Chondrocyte (in vitro differentiated cells): ENCODE results near the gene RBP4. TPM values are rescaled to one million over a fixed set of nuclear protein-coding genes. Genes with fewer than 3 reads are reported as not detected.

Experiments
- DNase-seq: peaks from one replicate; pipeline ENCODE4 v3.0.0; 2021; ENCODE audit warnings: mixed read lengths, low spot score
- H3K27ac Mint-ChIP-seq: one replicate; pipeline ENCODE4 v1.8.0; 2021; ENCODE audit warnings: mild to moderate bottlenecking, moderate library complexity, mixed read lengths; ENCODE audit not compliant: unreplicated experiment
- H3K27me3 Mint-ChIP-seq: 2 replicates; pipeline ENCODE4 v1.8.0; 2021; ENCODE audit warnings: low read depth, mixed read lengths
- H3K36me3 Mint-ChIP-seq: 2 replicates; pipeline ENCODE4 v1.8.0; 2021; ENCODE audit warnings: low read depth, mixed read lengths
- H3K4me1 Mint-ChIP-seq: 2 replicates; pipeline ENCODE4 v1.8.0; 2021; ENCODE audit warnings: low read depth, mild to moderate bottlenecking, mixed read lengths
- H3K4me3 Mint-ChIP-seq: one replicate; pipeline ENCODE4 v1.8.0; 2021; ENCODE audit warnings: mild to moderate bottlenecking, moderate library complexity, mixed read lengths; ENCODE audit not compliant: unreplicated experiment
- H3K9me3 Mint-ChIP-seq: 2 replicates; pipeline ENCODE4 v1.8.0; 2021; ENCODE audit warnings: low read depth, mixed read lengths
- CTCF ChIP-seq: fragments of 200-600 bp; sonication (generic); IDR thresholded peaks from 2 replicates; pipeline ENCODE4 v1.5.0; 2021; ENCODE audit warnings: antibody characterized with exemption, mild to moderate bottlenecking, moderate library complexity
- total RNA-seq: library from RNA; stranded (reverse); gene quantifications from 3 replicates; pipeline ENCODE4 v1.2.1, GENCODE V29; 2021

Gene RBP4
- total RNA-seq, 1 donor from 2014 or later: 30.1 TPM

GRCh38 chr10:93579985-93580711 lies 20.9 kb downstream of the RBP4 start:
- DNase-seq: no peak
- peaks cover 4% of the 10 kb centered on the region for H3K4me1 Mint-ChIP-seq
- H3K27me3 Mint-ChIP-seq: peaks cover 4% of the 10 kb centered on the region
- no peak for TF ChIP-seq CTCF
- peaks cover 2% of the 10 kb centered on the region for H3K36me3 Mint-ChIP-seq
- H3K4me3 Mint-ChIP-seq: no peak overlapping the region
- no peaks in the 10 kb centered on the region for H3K9me3 Mint-ChIP-seq
- H3K27ac Mint-ChIP-seq: no peak overlapping the region

- peaks cover 2% of the 10 kb centered on the region for H3K36me3 Mint-ChIP-seq
- no peaks in the 10 kb centered on the region for H3K9me3 Mint-ChIP-seq
- no peak for TF ChIP-seq CTCF
- H3K27me3 Mint-ChIP-seq: peaks cover 4% of the 10 kb centered on the region
- no peak overlapping the region for H3K27ac Mint-ChIP-seq
- DNase-seq: no peak
- peaks cover 4% of the 10 kb centered on the region for H3K4me1 Mint-ChIP-seq
- H3K4me3 Mint-ChIP-seq: no peak overlapping the region
Measured at GRCh38 chr10:93579089-93579488, 21.9 kb downstream of the RBP4 start.

- H3K4me3 Mint-ChIP-seq: no peak overlapping the region
- no peaks in the 10 kb centered on the region for H3K9me3 Mint-ChIP-seq
- H3K36me3 Mint-ChIP-seq: peaks cover 2% of the 10 kb centered on the region
- peaks cover 9% of the 10 kb centered on the region for H3K27me3 Mint-ChIP-seq
- no peak for TF ChIP-seq CTCF
- DNase-seq: no peak
- peaks cover 4% of the 10 kb centered on the region for H3K4me1 Mint-ChIP-seq
- H3K27ac Mint-ChIP-seq: no peak overlapping the region
Measured at GRCh38 chr10:93577565-93577964, 23.5 kb downstream of the RBP4 start.

- Mint-ChIP-seq H3K27me3 (peaks cover 15% of the 10 kb centered on the region), H3K36me3 (peaks cover 2% of the 10 kb centered on the region)
Measured at GRCh38 chr10:93576888-93577287, 24.1 kb downstream of the RBP4 start.

GRCh38 chr10:93573924-93574323 lies 27.1 kb downstream of the RBP4 start:
- peaks cover 3% of the 10 kb centered on the region for H3K4me1 Mint-ChIP-seq
- H3K36me3 Mint-ChIP-seq: peaks cover 5% of the 10 kb centered on the region
- TF ChIP-seq CTCF: no peak
- DNase-seq: no peak
- no peak overlapping the region for H3K4me3 Mint-ChIP-seq
- no peaks in the 10 kb centered on the region for H3K9me3 Mint-ChIP-seq
- H3K27ac Mint-ChIP-seq: no peak overlapping the region
- peaks cover 35% of the 10 kb centered on the region for H3K27me3 Mint-ChIP-seq

More at GRCh38 chr10:93576888-93577287, 24.1 kb downstream of the RBP4 start:
- Mint-ChIP-seq H3K4me1 (peaks cover 4% of the 10 kb centered on the region), H3K9me3 (no peaks in the 10 kb centered on the region), H3K4me3 (no peak overlapping the region), H3K27ac (no peak overlapping the region)
- no peak for TF ChIP-seq CTCF
- no peak for DNase-seq
